ENCODE data around the gene FAM13A. TPM values are rescaled to one million over a fixed set of nuclear protein-coding genes. Genes with fewer than 3 reads are reported as not detected.

Gene FAM13A
- 2.3 TPM in 2 replicates for total RNA-seq

DNA sequence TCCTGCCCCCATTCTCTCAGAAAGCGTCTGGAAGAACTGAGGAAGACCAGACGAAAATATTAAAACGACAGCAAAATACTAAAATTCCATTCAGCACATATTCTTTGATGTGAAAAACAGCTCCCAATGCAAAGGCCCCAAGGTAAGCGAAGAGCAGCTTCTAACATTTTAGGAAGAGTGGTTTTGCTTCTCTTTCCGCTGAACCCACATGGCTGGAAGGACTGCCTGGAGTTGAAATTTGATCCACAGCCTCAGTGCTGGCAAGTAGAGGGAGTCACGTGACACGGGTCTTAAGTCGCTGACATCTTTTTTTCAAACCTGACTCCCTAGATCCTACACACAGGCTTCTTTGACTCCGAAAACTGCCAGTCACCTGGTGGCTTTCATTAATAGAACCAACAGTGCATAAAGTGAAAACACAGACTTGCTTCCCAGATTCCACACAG lies at the start of gene FAM13A:
TSS of gene FAM13A (minus strand) at position 233 of the 446 bp plus-strand sequence. CDS start at position 12, 221 bp downstream.

DNA sequence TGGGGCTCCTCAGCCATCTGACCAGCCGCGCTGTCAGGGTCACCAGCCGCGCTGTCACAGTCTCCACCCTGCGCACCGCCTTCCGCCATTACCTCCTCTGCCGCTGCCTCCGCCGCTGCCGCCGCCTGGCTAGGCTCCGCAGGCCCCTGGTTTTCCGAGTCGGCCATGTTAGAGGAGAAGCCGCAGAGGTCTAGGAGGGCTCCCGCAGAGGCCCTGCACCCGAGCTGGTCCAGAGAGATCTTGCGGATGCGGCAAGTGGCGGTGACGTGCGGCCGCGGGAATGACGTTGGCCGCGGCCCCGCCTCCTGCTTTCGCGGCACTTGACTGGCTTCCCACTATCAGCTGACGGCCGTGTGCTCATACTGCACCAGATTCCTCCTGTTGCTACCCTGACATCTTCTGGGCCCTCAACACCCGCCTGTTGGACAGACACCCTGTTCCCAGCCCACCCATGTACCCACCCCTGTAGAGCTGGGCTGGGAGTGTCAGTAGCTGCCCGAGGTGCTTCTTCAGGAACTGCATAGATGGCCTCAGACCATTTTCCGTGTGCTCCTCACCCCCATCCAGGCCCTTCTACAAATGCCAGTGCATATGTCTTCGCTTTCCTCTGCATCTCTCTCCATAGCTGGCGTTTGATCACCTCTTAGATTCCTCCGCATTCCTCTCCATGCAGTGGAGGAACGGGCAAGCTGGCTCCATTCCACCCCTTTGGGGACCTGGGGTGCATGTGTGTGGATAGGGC lies 359.2 kb downstream of the FAM13A start, which contains the start of gene NAP1L5:
TSS of gene NAP1L5 (minus strand) at position 242 of the 742 bp plus-strand sequence. CDS start at position 167, 75 bp downstream.

Other genes with a start within 250 kb of the FAM13A start
- gene TIGD2, start 54.3 kb upstream of the FAM13A start, total RNA-seq: 2.8 and 3.8 TPM in 2 replicates